Neural cell (in vitro differentiated cells): ENCODE data around the gene TGM5.

Source experiments
- CTCF ChIP-seq: fragments of 450-650 bp; IDR thresholded peaks from 2 replicates; pipeline ENCODE4 v1.5.1; 2014; ENCODE audit warnings: antibody characterized with exemption, mild to moderate bottlenecking, moderate library complexity; ENCODE audit not compliant: poor library complexity, severe bottlenecking
- RAD21 ChIP-seq: fragments of 450-650 bp; conservative IDR thresholded peaks from 2 replicates; pipeline ENCODE4 v1.6.1; 2014; ENCODE audit warnings: antibody characterized with exemption, mild to moderate bottlenecking, moderate library complexity

DNA sequence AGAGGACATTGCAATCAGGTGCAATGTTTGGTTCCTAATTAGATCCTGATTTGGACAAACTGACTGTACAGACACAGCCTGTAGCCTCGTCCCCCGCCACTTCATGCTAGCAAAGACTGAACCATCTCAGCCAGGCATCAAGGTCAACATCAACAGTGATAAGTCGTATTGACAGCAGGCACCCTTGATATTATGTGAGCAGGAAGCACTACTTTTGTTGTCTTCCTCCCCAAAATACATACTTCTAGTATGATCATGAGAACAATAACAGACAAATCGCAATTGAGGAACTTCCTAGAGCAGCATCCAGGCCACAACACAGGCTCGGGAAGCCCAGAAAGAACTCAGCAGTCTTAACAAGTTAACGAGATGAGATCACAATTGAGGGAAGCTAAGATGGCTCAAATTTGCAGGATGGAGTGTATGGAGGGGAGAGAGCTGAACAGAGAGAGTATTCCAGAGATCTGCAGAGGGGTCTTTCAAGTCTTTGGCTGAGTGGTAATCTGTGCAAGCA is 20.4 kb downstream of the TGM5 start:
- no peak for TF ChIP-seq CTCF
- no peak for TF ChIP-seq RAD21
